Large intestine (tissue), 3 donors: ENCODE measurements around the gene EIF2B5. TPM values are rescaled to one million over a fixed set of nuclear protein-coding genes. Genes with fewer than 3 reads are reported as not detected.
"Not testable (repeated sequence)": the region's sequence is repeated elsewhere in the genome, so short reads cannot be mapped to it uniquely, and the experiment has no call there.

Experiments
- DNase-seq, 2 donors: peaks; one replicate each; pipeline versions ENCODE4 v3.0.0 to v3.0.0-alpha.2; 2013
- H3K27ac ChIP-seq: one replicate; pipeline ENCODE4 v1.5.1; 2013; ENCODE audit warnings: low read length
- H3K27me3 ChIP-seq: 2 replicates; pipeline ENCODE4 v1.6.1; 2013; ENCODE audit warnings: low read length; ENCODE audit not compliant: control insufficient read depth, insufficient read depth
- H3K36me3 ChIP-seq: 2 replicates; pipeline ENCODE4 v1.6.1; 2013; ENCODE audit warnings: low read length; ENCODE audit not compliant: control insufficient read depth, insufficient read depth
- H3K4me1 ChIP-seq: one replicate; pipeline ENCODE4 v1.6.1; 2013; ENCODE audit warnings: low read length; ENCODE audit not compliant: control insufficient read depth, insufficient read depth
- H3K4me3 ChIP-seq: one replicate; pipeline ENCODE4 v1.5.1; 2013; ENCODE audit warnings: low read length
- H3K9me3 ChIP-seq: one replicate; pipeline ENCODE4 v1.6.1; 2013; ENCODE audit warnings: mild to moderate bottlenecking, low read depth, low read length, moderate library complexity; ENCODE audit not compliant: control insufficient read depth
- WGBS: methylation state at CpG from one replicate; pipeline ENCODE4 v1.1.5; 2013; ENCODE audit warnings: low lambda C conversion rate; ENCODE audit not compliant: insufficient coverage; 5-methylcytosine and 5-hydroxymethylcytosine counted together
- polyA plus RNA-seq: library from polyadenylated mRNA; unstranded; fragments of 120-200 nt; gene quantifications from one replicate; pipeline ENCODE4 v1.2.1, GENCODE V29; 2013

The EIF2B5 gene
- polyA plus RNA-seq, 1 donor = 46.5 TPM

- peaks cover 30% of the 10 kb centered on the region for H3K36me3 ChIP-seq
- H3K4me1 ChIP-seq = peaks cover 13% of the 10 kb centered on the region
- no peaks in the 10 kb centered on the region for H3K27me3 ChIP-seq
- no CpG with 5 or more reads among the region's 2 CpGs for WGBS
- no peak overlapping the region for H3K4me3 ChIP-seq
- no peaks in the 10 kb centered on the region for H3K9me3 ChIP-seq
- no peak overlapping the region for H3K27ac ChIP-seq
- DNase-seq = no peak
Measured at GRCh38 chr3:184160456-184160855, 25.3 kb downstream of the EIF2B5 start.

- not testable (repeated sequence) for H3K4me1 ChIP-seq, H3K9me3 ChIP-seq, H3K4me3 ChIP-seq, H3K27ac ChIP-seq, DNase-seq, H3K27me3 ChIP-seq
- H3K36me3 ChIP-seq = peaks cover 52% of the 10 kb centered on the region
- whole genome bisulfite sequencing = 100% methylated on average over 1 of the region's 8 CpGs
Measured at GRCh38 chr3:184162571-184163070, 27.5 kb downstream of the EIF2B5 start.

- Histone ChIP-seq H3K9me3 (no peaks in the 10 kb centered on the region), H3K4me3 (no peak overlapping the region), H3K36me3 (peaks cover 70% of the 10 kb centered on the region), H3K27ac (no peak overlapping the region), H3K27me3 (no peaks in the 10 kb centered on the region), H3K4me1 (no peaks in the 10 kb centered on the region)
- DNase-seq = no peak
- WGBS = no CpG with 5 or more reads among the region's 16 CpGs
Measured at GRCh38 chr3:184164648-184165330, 29.6 kb downstream of the EIF2B5 start.

DNA sequence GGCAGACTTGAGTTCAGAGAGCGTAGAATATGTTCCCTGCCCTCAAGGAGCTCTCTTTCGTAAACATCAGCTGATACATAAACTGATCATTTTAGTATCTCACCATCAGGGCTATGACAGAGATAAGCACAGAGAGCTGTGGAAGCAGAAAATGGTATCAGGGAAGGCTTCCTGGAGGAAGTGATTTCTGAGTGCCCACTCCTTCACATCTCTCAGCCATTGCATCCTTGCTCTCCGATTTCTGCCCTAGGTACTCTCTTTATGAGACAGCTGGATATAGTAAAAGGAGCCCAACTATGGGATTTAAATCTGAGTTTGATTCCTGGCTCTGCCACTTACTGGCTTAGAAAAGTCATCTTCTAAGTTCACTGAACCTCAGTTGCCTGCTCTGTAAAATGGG lies 30.4 kb downstream of the EIF2B5 start:
- Histone ChIP-seq H3K4me3 (no peak overlapping the region), H3K9me3 (no peaks in the 10 kb centered on the region), H3K4me1 (no peaks in the 10 kb centered on the region), H3K27ac (no peak overlapping the region), H3K27me3 (no peaks in the 10 kb centered on the region), H3K36me3 (peaks cover 77% of the 10 kb centered on the region)
- WGBS = no CpG with 5 or more reads among the region's 3 CpGs
- DNase-seq = no peak

DNA sequence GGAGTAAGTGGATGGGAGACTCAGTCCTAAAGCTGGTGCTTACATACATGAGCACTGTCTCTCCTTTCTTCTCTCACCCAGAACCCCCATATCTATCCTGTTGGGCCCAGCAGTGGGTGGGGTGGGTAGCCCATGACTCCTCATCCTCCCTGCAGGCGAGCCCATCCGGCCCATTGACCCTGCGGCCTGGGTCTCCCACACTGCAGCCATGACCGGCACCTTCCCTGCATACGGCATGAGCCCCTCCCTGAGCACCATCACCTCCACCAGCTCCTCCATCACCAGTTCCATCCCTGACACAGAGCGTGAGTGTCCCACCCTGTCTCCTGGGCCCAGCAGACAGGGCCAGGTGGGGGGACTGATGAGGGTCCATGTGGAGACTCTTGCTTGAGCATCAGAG lies 31.5 kb downstream of the EIF2B5 start:
- H3K36me3 ChIP-seq = peaks cover 88% of the 10 kb centered on the region
- H3K27me3 ChIP-seq = no peaks in the 10 kb centered on the region

DNA sequence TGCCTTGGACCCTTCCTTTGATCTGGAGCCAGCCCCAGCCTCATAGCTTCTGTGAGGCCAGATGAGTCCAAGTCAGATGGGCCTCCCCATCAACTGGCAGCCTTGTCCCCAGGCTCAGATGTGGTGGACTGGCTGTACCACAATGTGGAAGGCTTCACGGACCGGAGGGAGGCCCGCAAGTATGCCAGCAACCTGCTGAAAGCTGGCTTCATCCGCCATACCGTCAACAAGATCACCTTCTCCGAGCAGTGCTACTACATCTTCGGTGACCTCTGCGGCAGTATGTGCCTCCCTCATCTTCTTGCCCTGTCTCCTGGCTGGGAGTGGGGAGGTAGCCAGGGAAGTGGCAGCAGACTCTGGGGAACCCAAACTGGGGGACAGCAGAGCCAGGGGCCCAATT lies 32.6 kb downstream of the EIF2B5 start:
- Histone ChIP-seq H3K27me3 (no peaks in the 10 kb centered on the region), H3K4me3 (no peak overlapping the region), H3K36me3 (peaks cover 93% of the 10 kb centered on the region), H3K9me3 (no peaks in the 10 kb centered on the region), H3K27ac (no peak overlapping the region), H3K4me1 (no peaks in the 10 kb centered on the region)
- no CpG with 5 or more reads among the region's 8 CpGs for WGBS
- DNase-seq = no peak

More for the DNA sequence above, 31.5 kb downstream of the EIF2B5 start:
- Histone ChIP-seq H3K27ac (no peak overlapping the region), H3K9me3 (no peaks in the 10 kb centered on the region), H3K4me1 (no peaks in the 10 kb centered on the region), H3K4me3 (no peak overlapping the region)
- WGBS = no CpG with 5 or more reads among the region's 6 CpGs
- no peak for DNase-seq

GRCh38 chr3:184168363-184169120 lies 33.4 kb downstream of the EIF2B5 start:
- Histone ChIP-seq H3K9me3 (no peaks in the 10 kb centered on the region), H3K27ac (no peak overlapping the region), H3K36me3 (peaks cover 87% of the 10 kb centered on the region), H3K27me3 (no peaks in the 10 kb centered on the region), H3K4me3 (no peak overlapping the region), H3K4me1 (no peaks in the 10 kb centered on the region)
- no CpG with 5 or more reads among the region's 9 CpGs for WGBS
- DNase-seq = no peak

GRCh38 chr3:184169896-184170875 lies 35.0 kb downstream of the EIF2B5 start:
- Histone ChIP-seq H3K4me1 (no peaks in the 10 kb centered on the region), H3K36me3 (peaks cover 70% of the 10 kb centered on the region), H3K27ac (no peak overlapping the region), H3K4me3 (no peak overlapping the region), H3K27me3 (no peaks in the 10 kb centered on the region), H3K9me3 (no peaks in the 10 kb centered on the region)
- DNase-seq = no peak
- no CpG with 5 or more reads among the region's 66 CpGs for WGBS

DNA sequence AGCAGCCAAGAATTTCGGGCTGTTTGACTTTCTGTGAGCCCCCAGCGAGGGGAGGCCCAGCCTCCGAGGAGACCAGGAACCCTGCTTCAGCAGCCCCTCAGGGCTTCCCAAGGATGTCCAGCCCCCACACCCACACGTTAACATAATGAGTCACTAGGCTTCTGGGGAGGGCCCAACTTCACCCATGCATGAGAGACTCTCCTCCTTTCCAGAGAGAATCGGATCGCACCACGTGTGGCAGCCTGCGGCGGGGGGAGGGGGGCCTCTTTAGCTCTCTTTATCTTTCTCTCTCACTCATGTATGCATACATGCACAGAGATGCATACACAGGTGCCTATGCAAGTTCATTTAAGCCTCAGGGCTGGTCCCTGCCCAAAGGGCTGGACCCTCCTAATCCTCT lies 36.4 kb downstream of the EIF2B5 start:
- no CpG with 5 or more reads among the region's 9 CpGs for WGBS

More for the DNA sequence above, 36.4 kb downstream of the EIF2B5 start:
- Histone ChIP-seq H3K4me1 (peaks cover 7% of the 10 kb centered on the region), H3K9me3 (no peaks in the 10 kb centered on the region), H3K4me3 (no peak overlapping the region), H3K36me3 (peaks cover 57% of the 10 kb centered on the region), H3K27ac (no peak overlapping the region), H3K27me3 (no peaks in the 10 kb centered on the region)
- DNase-seq = no peak
